Lower leg skin (tissue), 3 donors: ENCODE measurements around the gene ARRDC4.

Experiments used
- POLR2A ChIP-seq, 2 donors: fragments of 450-650 bp; IDR thresholded peaks; one replicate each; pipeline ENCODE4 v1.6.1; 2016 to 2017; ENCODE audit warnings: antibody characterized with exemption in 2 of 2, mild to moderate bottlenecking in 1 of 2, moderate library complexity in 1 of 2
- TF ChIP-seq, protein P1 (sequence below), 3 donors: fragments of 450-650 bp; IDR thresholded peaks; one replicate each; pipeline ENCODE4 v1.5.1; 2016; ENCODE audit warnings: antibody characterized with exemption in 3 of 3, mild to moderate bottlenecking in 3 of 3, moderate library complexity in 2 of 3

DNA sequence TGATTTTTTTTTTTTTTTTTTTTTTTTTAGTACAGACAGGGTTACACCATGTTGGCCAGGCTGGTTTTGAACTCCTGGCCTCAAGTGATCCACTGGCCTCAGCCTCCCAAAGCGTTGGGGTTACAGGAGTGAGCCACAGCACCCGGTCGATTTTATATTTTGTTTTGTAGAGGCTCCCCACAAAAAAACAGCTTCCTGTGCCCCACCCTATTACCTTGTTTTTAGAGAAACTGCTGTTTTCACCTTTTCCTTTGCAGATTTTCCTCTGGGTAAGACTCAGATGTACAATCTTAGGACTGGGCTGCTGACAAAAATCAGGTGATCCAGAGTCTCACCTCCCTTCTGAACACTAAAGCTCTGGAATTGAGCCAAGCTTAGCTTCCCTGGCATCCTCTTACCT, 20.6 kb downstream of the ARRDC4 start:
- TF ChIP-seq, protein P1, sequence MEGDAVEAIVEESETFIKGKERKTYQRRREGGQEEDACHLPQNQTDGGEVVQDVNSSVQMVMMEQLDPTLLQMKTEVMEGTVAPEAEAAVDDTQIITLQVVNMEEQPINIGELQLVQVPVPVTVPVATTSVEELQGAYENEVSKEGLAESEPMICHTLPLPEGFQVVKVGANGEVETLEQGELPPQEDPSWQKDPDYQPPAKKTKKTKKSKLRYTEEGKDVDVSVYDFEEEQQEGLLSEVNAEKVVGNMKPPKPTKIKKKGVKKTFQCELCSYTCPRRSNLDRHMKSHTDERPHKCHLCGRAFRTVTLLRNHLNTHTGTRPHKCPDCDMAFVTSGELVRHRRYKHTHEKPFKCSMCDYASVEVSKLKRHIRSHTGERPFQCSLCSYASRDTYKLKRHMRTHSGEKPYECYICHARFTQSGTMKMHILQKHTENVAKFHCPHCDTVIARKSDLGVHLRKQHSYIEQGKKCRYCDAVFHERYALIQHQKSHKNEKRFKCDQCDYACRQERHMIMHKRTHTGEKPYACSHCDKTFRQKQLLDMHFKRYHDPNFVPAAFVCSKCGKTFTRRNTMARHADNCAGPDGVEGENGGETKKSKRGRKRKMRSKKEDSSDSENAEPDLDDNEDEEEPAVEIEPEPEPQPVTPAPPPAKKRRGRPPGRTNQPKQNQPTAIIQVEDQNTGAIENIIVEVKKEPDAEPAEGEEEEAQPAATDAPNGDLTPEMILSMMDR (IDR thresholded peaks at IDR 0.05), result no peak
- TF ChIP-seq POLR2A (IDR thresholded peaks at IDR 0.05), result no peak
